Stimulated activated CD8-positive, alpha-beta memory T cell treated with anti-CD3 and anti-CD28 coated beads, Interleukin-7, amount 100 ng/mL, for 48 hours (primary cell): ENCODE data around the gene SPDYE2B.
"Not testable (repeated sequence)": the region's sequence is repeated elsewhere in the genome, so short reads cannot be mapped to it uniquely, and the experiment has no call there.

Experiments
- DNase-seq, 2 donors: peaks; one replicate each; pipeline ENCODE4 v3.0.0-alpha.2; 2020; ENCODE audit warnings: low read depth in 1 of 2; ENCODE audit errors: extremely low read depth in 1 of 2

SPDYE2B gene, protein sequence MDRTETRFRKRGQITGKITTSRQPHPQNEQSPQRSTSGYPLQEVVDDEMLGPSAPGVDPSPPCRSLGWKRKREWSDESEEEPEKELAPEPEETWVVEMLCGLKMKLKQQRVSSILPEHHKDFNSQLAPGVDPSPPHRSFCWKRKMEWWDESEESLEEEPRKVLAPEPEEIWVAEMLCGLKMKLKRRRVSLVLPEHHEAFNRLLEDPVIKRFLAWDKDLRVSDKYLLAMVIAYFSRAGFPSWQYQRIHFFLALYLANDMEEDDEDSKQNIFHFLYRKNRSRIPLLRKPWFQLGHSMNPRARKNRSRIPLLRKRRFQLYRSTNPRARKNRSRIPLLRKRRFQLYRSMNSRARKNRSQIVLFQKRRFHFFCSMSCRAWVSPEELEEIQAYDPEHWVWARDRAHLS

DNA sequence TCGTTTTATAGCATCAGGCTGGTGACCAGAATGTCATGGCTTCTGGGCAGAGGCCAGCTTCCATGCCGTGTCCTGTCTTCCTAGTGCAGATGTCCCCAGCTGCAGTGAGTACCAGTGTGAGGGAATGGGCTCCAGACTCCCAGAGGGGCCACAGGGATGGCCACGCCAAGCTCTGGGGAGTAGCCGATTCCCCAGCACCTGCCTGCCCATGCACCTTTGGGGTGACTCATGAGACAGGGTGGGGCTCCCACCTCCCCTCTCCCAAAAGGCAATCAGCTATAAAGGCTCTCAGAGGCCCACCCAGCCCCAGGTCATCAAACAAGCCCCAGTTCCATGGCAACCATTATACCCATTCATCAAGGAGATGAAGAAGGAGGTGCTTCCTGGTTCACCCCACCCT is at the start of gene SPDYE2B:
Gene SPDYE2B, plus strand, starts transcription at position 396 of the 400 bp plus-strand sequence. CDS start 2,030 bp downstream, outside the sequence.
- DNase-seq = not testable (repeated sequence)

- DNase-seq = not testable (repeated sequence)
Observed at GRCh38 chr7:102602317-102602716, 47.8 kb upstream of the SPDYE2B start.

GRCh38 chr7:102604431-102605145 is 45.5 kb upstream of the SPDYE2B start:
- not testable (repeated sequence) for DNase-seq

- not testable (repeated sequence) for DNase-seq
Observed at GRCh38 chr7:102606848-102607247, 43.3 kb upstream of the SPDYE2B start.

- not testable (repeated sequence) for DNase-seq
Observed at GRCh38 chr7:102609734-102610133, 40.4 kb upstream of the SPDYE2B start.

GRCh38 chr7:102610441-102610840 is 39.7 kb upstream of the SPDYE2B start:
- DNase-seq = not testable (repeated sequence)

DNA sequence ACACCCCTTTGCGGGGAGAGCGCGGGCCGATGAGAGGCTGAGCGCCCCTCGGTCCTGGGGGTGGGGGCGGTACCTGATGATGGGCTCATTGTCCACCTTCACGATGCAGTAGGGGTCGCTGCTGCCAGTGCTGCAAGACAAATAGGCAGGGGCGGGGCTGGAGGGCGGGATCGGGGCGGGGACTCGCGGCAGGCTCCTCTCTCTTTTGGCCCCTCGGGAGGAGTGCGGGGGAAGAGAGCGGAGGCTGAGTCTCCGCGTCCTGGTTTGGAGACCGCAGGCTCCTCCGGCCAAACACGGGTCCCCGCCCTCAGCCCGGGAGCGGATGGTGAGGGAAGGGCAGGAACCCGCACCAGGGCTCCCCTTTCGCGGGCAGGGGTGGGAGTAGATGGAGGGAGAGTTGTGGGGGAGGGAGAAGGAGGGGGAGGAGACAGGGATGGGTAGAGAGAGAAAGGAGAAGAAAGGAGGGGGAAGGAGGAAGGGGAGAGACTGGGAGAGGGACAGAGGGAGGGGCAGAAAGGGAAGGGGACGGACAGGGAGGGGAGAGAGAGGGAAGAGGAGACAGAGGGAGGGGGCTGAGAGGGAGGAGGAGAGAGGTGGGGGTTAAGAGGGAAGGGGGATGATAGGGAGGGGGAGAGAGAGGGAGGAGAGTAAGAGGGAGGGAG is 39.0 kb upstream of the SPDYE2B start:
- not testable (repeated sequence) for DNase-seq

DNA sequence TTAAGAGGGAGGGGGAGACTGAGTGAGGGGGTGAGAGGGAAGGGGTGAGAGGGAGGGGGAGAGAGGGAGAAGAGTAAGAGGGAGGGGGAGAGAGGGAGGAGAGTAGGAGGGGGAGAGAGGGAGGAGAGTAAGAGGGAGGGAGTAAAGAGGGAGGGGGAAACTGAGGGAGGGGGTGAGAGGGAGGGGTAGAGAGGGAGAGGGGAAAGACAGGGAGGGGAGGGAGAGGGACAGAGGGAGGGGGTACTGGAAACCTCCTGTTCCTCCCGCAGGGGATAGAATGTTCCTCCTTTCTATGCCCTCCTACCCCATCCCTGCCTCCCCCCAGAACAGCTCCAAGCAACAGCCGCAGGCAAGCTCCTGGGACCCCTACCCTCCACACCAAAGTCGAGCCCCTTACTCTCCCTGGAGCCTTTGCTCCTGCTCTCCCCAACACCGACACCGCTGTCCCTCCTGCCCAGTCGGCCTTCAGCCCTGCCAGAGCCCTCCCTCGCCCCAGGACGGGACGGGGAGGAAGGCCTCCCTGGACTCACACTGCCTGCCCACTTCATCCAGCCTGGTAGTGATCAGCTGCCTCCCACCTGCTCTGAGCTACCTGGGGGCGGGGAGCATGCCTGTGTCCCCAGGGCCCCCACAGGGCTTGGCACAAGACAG is 38.3 kb upstream of the SPDYE2B start:
- not testable (repeated sequence) for DNase-seq

GRCh38 chr7:102613575-102614345 is 36.4 kb upstream of the SPDYE2B start:
- not testable (repeated sequence) for DNase-seq

DNA sequence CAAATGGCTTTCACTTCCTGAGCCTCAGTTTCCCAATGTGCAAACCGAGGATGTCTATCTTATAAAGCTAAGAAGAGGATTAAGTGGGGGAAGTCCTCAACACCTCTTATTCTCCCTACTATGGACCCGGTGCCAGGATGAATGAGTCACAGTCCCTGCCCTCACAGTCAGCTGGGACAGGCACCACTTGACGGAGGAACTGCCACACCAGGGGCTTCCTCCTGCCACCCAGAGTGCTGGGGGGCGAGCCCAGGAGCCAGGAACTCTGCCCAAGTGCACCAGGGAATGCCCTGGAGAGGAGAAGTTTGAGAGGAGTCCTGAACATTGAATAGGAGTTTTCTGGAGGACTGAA is 35.8 kb upstream of the SPDYE2B start:
- not testable (repeated sequence) for DNase-seq

DNA sequence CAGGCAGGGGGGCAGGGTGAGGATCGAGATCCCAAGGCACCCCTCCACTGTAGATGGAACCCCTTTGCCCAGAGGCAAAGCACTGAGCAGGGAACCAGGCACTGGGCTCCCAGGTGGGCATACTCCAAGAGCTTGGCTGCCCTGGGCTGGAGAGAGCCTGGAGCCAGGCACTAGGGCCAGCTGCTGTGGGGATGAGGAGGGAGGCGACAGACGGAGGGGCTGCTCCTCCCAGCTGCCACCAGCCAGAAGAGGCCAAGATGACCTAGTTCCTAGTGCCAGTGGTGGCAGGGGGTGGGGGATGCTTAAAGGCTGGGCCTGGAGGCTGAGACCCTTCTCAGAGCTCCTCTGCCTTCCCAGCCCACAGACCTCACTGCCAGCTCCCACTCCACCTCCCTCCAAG is 35.2 kb upstream of the SPDYE2B start:
- DNase-seq = not testable (repeated sequence)

DNA sequence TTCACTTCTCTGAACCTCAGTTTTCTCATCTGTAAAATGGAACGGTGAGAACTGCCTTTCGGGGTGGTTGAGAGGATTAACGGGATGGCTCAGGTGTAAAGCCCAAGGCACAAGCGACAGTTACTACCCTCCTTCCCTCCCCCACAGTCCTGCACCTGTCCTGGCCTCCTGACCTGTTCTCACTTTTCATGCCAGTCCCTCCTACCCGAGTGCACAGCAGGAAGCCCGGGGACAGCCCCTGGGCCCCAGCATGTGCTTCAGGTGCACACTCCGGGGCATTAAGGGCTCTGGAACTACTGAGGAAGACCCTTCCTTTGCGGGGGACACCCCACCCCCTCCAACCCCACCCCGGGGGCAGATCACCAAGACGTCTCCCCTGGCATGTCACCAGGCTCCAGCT is 34.2 kb upstream of the SPDYE2B start:
- not testable (repeated sequence) for DNase-seq

GRCh38 chr7:102616507-102617125 is 33.5 kb upstream of the SPDYE2B start, which contains the start of gene RASA4:
RASA4 (minus strand) TSS chr7:102616756; CDS start chr7:102616689, 67 bp downstream.
- DNase-seq = not testable (repeated sequence)

GRCh38 chr7:102618122-102618521 is 32.0 kb upstream of the SPDYE2B start:
- not testable (repeated sequence) for DNase-seq

DNA sequence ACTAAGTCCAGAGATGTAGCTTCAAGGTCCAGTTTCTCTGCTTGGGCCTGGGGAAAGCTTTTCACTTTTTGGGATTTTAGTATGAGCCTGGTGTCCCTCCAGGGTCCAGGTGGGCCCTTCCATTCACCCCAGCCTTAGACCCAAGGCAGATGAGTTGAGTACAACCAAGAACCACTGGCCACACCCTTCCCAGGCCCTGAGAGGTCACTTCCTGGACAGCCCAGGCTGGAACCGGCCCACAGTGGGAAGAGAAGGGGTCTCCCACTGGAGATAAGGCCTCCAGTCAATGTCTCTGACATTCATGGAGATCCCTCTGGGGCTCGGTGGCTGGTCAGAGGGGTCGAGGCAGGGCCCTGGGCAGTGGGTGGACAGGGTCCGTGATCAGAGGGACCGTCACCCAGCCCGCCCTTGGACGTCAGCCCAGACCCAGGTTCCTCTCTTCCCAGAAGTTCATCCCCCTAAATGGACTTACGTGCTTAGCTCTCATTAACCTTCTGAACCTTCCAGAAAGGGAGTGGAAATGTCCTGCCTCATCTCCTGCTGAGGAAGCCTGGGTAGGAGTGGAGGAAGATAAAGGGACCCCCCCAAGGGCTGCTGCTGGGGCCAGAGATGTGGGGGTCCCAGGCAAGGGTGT is 22.7 kb upstream of the SPDYE2B start:
- DNase-seq = not testable (repeated sequence)

DNA sequence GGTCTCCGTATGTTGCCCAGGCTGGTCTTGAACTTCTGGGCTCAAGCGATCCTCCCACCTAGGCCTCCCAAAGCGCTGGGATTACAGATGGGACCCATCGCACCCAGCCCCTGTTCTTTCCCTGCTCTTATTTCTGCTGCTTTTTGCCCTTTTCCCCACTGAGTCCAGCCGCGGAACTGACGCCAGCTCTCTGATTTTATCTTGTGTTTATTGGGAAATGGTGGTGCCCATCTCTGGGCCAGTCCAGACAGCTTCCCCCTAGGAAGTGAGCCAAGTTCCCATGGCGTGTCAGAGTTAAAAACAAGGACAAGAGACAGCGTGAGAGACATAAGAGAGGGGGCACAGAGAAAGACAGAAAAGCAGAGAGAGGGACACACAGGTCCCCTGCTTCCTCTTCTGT is 19.5 kb upstream of the SPDYE2B start:
- not testable (repeated sequence) for DNase-seq

DNA sequence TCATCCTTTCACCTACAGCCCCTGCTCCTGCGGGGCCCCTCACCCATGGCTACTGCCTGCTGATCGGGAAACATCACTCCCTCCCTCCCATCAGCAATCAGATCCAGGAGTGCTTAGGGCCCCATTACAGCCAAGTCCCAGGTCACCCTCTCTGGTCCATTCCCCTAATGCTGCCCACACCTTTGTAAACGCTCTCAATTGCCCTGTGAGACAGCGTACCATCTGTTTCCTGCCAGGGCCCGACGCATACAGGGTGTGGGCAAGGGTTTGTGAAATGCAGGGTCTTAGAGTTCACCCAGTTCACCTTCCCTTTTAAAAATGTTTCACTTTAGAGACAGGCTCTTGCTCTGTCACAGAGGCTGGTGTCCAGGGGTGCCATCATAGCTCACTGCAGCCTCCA is 15.8 kb upstream of the SPDYE2B start:
- not testable (repeated sequence) for DNase-seq

DNA sequence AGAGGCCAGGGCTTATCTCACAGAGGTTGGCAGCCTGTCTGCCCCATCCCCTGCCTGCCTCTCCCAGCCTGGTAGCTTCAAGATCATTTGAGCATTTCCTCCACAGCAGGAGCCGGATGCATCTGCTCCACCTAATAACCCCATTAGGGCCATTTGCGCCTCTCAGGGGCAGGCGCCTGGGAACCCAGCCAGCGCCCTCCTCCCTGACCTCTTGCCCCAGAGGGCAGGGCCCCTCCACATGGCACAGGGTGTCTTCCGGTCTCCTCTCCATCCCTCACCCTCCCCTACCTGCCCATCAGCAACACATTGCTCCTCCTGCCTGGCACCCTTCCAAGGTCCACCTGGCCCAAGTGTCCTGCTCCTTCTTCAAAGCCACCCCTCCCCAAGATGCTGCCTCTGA is 14.8 kb upstream of the SPDYE2B start:
- DNase-seq = not testable (repeated sequence)

- DNase-seq = not testable (repeated sequence)
Observed at GRCh38 chr7:102636956-102637355, 13.2 kb upstream of the SPDYE2B start.
